ENCODE results near the gene CREM.

The CREM gene

GRCh38 chr10:35188954-35189353, 62.3 kb downstream of the CREM start:
- TF ChIP-seq CSDC2 (CRISPR knock-in tag; IDR thresholded peaks at IDR 0.05) (no peak), ZNF8 (CRISPR knock-in tag; IDR thresholded peaks at IDR 0.05) (no peak), PPARA (CRISPR knock-in tag; IDR thresholded peaks at IDR 0.05; ENCODE audit: borderline replicate concordance) (no peak), TCF4 (CRISPR knock-in tag; IDR thresholded peaks at IDR 0.05; ENCODE audit: borderline replicate concordance) (no peak), BACH2 (CRISPR knock-in tag; IDR thresholded peaks at IDR 0.05; ENCODE audit: borderline replicate concordance) (no peak), OSR1 (CRISPR knock-in tag; IDR thresholded peaks at IDR 0.05) (no peak), TOX (CRISPR knock-in tag; IDR thresholded peaks at IDR 0.05; ENCODE audit: borderline replicate concordance) (no peak), TSHZ2 (CRISPR knock-in tag; IDR thresholded peaks at IDR 0.05) (no peak), ISL1 (CRISPR knock-in tag; IDR thresholded peaks at IDR 0.05) (no peak), ZNF70 (CRISPR knock-in tag; IDR thresholded peaks at IDR 0.05) (no peak), SNAI2 (CRISPR knock-in tag; IDR thresholded peaks at IDR 0.05) (no peak), ZC3H10 (CRISPR knock-in tag; IDR thresholded peaks at IDR 0.05) (no peak), ZFP3 (CRISPR knock-in tag; IDR thresholded peaks at IDR 0.05) (no peak), ESRRG (CRISPR knock-in tag; IDR thresholded peaks at IDR 0.05) (no peak), RARB (CRISPR knock-in tag; IDR thresholded peaks at IDR 0.05) (no peak), ZFP30 (CRISPR knock-in tag; IDR thresholded peaks at IDR 0.05) (no peak), GLIS3 (CRISPR knock-in tag; IDR thresholded peaks at IDR 0.05) (no peak), ZNF565 (CRISPR knock-in tag; conservative IDR thresholded peaks at IDR 0.05; ENCODE audit: low read depth) (no peak)
- TF ChIP-seq, protein P1, sequence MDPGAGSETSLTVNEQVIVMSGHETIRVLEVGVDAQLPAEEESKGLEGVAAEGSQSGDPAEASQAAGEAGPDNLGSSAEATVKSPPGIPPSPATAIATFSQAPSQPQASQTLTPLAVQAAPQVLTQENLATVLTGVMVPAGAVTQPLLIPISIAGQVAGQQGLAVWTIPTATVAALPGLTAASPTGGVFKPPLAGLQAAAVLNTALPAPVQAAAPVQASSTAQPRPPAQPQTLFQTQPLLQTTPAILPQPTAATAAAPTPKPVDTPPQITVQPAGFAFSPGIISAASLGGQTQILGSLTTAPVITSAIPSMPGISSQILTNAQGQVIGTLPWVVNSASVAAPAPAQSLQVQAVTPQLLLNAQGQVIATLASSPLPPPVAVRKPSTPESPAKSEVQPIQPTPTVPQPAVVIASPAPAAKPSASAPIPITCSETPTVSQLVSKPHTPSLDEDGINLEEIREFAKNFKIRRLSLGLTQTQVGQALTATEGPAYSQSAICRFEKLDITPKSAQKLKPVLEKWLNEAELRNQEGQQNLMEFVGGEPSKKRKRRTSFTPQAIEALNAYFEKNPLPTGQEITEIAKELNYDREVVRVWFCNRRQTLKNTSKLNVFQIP (CRISPR knock-in tag; IDR thresholded peaks at IDR 0.05; ENCODE audit: borderline replicate concordance, low read depth): no peak
- TF ChIP-seq, protein P2, sequence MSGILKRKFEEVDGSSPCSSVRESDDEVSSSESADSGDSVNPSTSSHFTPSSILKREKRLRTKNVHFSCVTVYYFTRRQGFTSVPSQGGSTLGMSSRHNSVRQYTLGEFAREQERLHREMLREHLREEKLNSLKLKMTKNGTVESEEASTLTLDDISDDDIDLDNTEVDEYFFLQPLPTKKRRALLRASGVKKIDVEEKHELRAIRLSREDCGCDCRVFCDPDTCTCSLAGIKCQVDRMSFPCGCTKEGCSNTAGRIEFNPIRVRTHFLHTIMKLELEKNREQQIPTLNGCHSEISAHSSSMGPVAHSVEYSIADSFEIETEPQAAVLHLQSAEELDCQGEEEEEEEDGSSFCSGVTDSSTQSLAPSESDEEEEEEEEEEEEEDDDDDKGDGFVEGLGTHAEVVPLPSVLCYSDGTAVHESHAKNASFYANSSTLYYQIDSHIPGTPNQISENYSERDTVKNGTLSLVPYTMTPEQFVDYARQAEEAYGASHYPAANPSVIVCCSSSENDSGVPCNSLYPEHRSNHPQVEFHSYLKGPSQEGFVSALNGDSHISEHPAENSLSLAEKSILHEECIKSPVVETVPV (CRISPR knock-in tag; IDR thresholded peaks at IDR 0.05): no peak
- ATAC-seq: no peak

GRCh38 chr10:35191523-35191922, 64.9 kb downstream of the CREM start:
- TF ChIP-seq ZFP3 (CRISPR knock-in tag; IDR thresholded peaks at IDR 0.05) (no peak), BACH2 (CRISPR knock-in tag; IDR thresholded peaks at IDR 0.05; ENCODE audit: borderline replicate concordance) (no peak), TSHZ2 (CRISPR knock-in tag; IDR thresholded peaks at IDR 0.05) (no peak), ZFP30 (CRISPR knock-in tag; IDR thresholded peaks at IDR 0.05) (no peak), ZNF565 (CRISPR knock-in tag; conservative IDR thresholded peaks at IDR 0.05; ENCODE audit: low read depth) (no peak)
- ATAC-seq: no peak

GRCh38 chr10:35192645-35193249, 66.1 kb downstream of the CREM start:
- no peak for ATAC-seq
- no peak for TF ChIP-seq OSR1 (CRISPR knock-in tag; IDR thresholded peaks at IDR 0.05)
- TF ChIP-seq ZFP3 (CRISPR knock-in tag; IDR thresholded peaks at IDR 0.05): no peak

GRCh38 chr10:35194471-35194870, 67.8 kb downstream of the CREM start:
- ATAC-seq: no peak
- TF ChIP-seq TSHZ2 (CRISPR knock-in tag; IDR thresholded peaks at IDR 0.05): no peak
- no peak for TF ChIP-seq ZFP3 (CRISPR knock-in tag; IDR thresholded peaks at IDR 0.05)
- no peak for TF ChIP-seq ZFP30 (CRISPR knock-in tag; IDR thresholded peaks at IDR 0.05)
- TF ChIP-seq CREB5 (CRISPR knock-in tag; IDR thresholded peaks at IDR 0.05; ENCODE audit: low read depth): no peak
- TF ChIP-seq, protein P1 (CRISPR knock-in tag; IDR thresholded peaks at IDR 0.05; ENCODE audit: borderline replicate concordance, low read depth): no peak
- TF ChIP-seq ESRRG (CRISPR knock-in tag; IDR thresholded peaks at IDR 0.05): no peak
- no peak for TF ChIP-seq ZC3H10 (CRISPR knock-in tag; IDR thresholded peaks at IDR 0.05)

Measured in SK-N-SH treated with all-trans-retinoic acid at 6 μM for 48 hours (cell line).